Erythroblast (primary cell): Measurements from ENCODE around the gene NFIA.

ENCODE experiments used
- GATA1 ChIP-seq: IDR thresholded peaks from 2 replicates; pipeline ENCODE4 v1.6.1; 2011; ENCODE audit warnings: low read depth, mild to moderate bottlenecking, control low read depth, low read length, moderate library complexity
- POLR2A ChIP-seq: IDR thresholded peaks from 2 replicates; pipeline ENCODE4 v1.6.1; 2011; ENCODE audit warnings: mild to moderate bottlenecking, low read length

DNA sequence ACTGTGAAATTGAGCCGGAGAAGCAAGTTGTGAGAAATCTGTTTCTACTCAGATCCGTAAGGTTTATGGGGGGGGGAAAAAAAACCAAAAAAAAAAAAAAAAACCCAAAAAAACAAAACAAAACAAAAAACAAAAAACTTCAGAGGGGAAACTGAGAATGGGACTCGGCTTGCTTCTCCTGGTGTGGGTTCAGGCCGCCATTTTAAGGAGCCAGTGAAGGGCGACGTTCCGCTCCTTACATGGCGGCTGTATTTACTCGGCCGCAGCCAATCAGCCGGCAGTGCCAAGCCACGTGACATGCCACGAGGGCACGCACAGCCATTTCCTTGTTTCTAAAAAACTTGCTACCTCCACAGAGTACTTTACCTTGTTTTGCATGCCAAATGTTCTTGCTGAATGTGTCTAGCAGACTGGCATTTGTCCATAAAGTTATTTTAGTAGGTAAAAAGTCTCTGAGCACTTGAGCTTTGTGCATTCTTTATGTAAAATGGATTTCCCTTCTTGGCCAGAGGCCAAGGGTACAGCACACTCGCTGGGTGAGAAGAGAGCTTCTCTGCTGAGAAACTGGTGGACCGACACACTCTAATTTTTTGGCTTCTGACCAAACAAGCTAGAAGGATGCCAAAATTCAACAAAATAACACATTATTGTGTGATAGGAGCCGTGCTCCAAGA lies 101.8 kb downstream of the NFIA start:
- TF ChIP-seq GATA1: no peak
- no peak for TF ChIP-seq POLR2A
